ENCODE data around the gene SMYD3.

Gene SMYD3

GRCh38 chr1:245802941-245803665 lies 704.0 kb downstream of the SMYD3 start:
- no peak for TF ChIP-seq ZNF274 (IDR thresholded peaks at IDR 0.05; ENCODE audit: low read depth, low read length)
- H3K4me3 ChIP-seq (ENCODE audit: low read length), result no peak overlapping the region

DNA sequence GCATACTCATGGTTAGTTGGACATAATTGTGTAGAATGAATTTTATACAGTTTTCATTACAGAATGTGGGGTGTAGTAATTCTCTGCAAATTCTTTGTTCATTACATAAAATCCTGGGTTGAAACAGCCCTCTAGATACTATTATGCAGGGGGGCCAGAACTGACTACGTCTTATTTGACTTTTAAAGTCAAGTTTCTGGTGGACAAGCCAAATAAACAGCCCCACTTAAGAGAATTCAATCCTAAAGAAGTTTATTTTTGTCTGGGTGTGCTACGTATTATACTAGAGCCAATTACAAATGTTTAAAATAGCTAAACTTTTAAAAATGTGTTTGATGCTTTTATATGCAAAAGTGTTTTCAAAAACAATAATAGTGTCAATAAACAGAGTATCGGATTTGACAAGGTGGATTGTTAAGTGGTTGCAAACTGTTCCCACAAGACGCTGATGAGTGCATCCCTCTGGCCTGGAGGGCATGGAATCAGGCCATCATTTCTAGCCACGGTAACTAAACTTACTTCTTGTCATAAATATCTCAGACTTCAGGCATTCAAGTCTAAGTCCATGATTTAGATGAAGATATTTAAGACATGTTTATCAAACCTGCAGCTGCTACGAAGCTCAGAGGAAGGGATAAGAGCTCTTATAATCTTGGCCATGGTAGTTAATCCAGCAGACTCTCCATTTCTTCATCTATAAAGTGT lies 706.0 kb downstream of the SMYD3 start:
- TF ChIP-seq ZNF274 (IDR thresholded peaks at IDR 0.05; ENCODE audit: low read depth, low read length), result no peak
- H3K4me3 ChIP-seq (ENCODE audit: low read length), result no peak overlapping the region

GRCh38 chr1:245798349-245798711 lies 708.7 kb downstream of the SMYD3 start:
- no peak overlapping the region for H3K4me3 ChIP-seq (ENCODE audit: low read length)
- no peak for TF ChIP-seq ZNF274 (IDR thresholded peaks at IDR 0.05; ENCODE audit: low read depth, low read length)

DNA sequence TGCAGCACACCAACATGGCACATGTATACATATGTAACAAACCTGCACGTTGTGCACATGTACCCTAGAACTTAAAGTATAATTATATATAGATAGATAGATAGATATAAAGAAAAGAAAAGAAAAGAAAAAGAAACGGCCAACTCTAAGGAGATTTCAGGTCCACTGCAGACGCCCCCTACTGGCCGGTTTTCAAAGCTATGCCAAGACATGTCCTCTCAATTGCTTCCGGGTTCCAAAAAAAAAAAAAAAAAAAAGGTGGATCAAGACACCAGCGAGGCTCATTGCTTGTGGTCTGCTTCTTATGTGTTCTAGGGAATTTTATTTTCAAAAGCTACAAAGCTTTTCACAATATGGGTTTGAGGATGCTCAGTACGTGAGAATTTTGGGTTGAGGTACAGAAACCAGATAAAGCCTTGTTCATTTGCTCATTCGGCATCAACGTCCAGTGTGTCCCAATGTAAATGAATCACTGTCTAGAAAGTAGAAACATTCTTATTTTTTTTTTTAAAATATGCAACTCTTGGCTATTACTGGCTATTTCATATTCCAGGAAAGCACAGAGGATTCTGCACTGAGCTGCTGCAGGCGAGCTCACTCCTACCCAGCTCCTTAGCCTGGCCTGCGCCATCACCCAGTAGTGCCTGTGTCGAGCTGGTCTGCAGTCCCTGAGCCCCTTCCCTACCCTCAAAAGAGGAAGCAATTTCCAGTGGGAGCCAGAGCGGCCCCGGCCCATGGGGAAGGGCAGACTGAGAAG lies 709.3 kb downstream of the SMYD3 start:
- TF ChIP-seq ZNF274 (IDR thresholded peaks at IDR 0.05; ENCODE audit: low read depth, low read length), result no peak

DNA sequence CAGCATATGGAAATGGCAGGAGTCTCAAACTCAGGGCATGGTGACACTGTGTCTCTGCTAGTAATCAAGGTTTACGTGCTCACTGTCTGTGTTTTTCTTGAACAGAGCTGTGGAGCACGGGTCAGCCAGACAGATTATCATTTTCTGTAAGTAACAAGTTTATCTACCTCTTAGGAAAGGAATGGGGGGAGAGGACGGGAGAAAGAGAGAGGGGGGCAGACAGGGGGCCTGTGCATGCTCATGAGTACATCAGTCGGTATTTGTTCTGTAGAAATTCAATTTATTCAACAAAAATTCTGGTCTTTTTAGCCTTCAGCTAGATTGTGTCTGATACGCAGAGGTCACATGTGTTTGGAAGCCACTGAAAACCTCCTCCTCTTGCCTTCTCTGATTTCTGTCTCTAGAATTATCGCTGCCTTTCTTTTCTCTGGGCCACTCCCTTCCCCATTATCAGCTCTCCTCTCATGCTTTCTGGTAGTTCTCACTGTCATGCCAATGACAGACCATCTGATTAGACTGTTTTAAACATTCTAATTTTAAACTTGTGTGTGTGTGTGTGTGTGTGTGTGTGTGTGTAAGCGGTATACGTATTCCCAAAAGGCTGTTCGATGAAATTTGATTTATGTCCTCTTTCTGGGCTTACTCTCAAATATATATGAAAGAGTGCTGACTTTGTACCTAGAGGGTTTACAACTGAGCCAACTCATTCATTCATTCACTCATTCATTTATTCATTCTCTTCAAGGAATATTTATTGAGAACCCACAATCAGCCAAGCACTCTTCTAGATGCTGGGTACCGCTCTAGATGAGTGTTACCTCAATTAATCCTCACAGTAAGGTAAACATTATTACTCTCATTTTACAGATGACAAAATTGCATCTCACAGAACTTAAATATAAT lies 715.4 kb downstream of the SMYD3 start:
- TF ChIP-seq ZNF274 (IDR thresholded peaks at IDR 0.05; ENCODE audit: low read depth, low read length), result no peak
- H3K4me3 ChIP-seq (ENCODE audit: low read length), result no peak overlapping the region

More for the DNA sequence above, 709.3 kb downstream of the SMYD3 start:
- no peak overlapping the region for H3K4me3 ChIP-seq (ENCODE audit: low read length)

DNA sequence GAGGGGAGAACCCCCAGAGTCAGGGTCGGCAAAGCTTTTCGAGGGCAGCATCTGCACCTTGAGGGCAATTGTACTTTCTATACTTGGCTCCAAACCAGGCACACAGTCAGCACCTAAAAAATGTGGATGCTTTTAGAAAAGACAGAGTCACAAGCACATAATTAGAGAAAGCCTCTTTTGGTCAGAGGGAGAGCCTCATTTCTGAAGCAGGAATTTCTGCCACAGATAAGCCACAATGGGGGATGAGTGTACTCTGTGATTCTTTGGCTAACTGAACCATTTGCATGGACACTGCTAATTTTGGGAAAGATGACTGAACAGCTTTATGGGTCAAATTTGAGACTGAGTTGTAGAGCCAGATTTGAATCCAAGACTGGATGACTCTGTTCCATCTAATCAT lies 716.6 kb downstream of the SMYD3 start:
- TF ChIP-seq ZNF274 (IDR thresholded peaks at IDR 0.05; ENCODE audit: low read depth, low read length), result no peak
- H3K4me3 ChIP-seq (ENCODE audit: low read length), result no peak overlapping the region

DNA sequence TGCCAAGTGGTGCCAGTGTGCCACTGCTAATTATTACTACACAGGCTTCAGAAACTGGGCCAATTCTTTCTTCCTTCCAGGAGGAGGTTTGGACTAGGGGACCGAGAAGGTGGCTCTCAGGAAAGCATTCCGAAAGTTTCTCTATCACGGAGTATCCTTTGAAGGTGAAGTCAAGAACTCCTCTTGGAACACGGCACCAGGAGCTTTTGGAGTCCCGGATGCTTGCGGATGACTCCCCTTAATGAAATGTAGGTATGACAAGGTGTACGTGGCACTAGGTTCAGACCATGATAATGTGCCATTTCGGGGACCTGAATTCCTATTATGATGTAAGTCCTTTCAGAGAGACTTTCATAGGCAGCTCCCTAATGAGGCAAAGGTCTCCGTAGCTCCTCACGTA lies 718.2 kb downstream of the SMYD3 start:
- H3K4me3 ChIP-seq (ENCODE audit: low read length), result no peak overlapping the region
- TF ChIP-seq ZNF274 (IDR thresholded peaks at IDR 0.05; ENCODE audit: low read depth, low read length), result no peak

GRCh38 chr1:245788269-245788668 lies 718.8 kb downstream of the SMYD3 start:
- H3K4me3 ChIP-seq (ENCODE audit: low read length), result no peak overlapping the region
- no peak for TF ChIP-seq ZNF274 (IDR thresholded peaks at IDR 0.05; ENCODE audit: low read depth, low read length)

DNA sequence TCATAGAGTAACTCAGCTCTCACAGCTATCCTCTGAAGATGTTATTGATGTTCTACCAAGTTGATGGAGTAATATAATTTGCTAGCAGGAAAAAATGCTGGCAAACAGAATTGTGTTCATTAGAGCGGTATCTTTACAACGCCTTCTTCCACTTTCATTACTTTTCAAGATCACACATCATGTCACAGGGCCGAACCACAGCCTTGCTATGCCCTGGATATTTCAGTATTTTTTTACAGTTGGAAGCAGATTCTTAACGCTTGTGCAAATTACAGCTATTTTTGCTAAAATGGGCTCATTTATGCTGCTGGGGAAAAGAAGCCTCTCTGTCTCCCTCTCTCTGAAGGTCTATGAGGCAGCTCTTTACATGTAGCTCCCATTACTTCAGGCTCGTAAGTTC lies 720.1 kb downstream of the SMYD3 start:
- H3K4me3 ChIP-seq (ENCODE audit: low read length), result no peak overlapping the region
- TF ChIP-seq ZNF274 (IDR thresholded peaks at IDR 0.05; ENCODE audit: low read depth, low read length), result no peak

DNA sequence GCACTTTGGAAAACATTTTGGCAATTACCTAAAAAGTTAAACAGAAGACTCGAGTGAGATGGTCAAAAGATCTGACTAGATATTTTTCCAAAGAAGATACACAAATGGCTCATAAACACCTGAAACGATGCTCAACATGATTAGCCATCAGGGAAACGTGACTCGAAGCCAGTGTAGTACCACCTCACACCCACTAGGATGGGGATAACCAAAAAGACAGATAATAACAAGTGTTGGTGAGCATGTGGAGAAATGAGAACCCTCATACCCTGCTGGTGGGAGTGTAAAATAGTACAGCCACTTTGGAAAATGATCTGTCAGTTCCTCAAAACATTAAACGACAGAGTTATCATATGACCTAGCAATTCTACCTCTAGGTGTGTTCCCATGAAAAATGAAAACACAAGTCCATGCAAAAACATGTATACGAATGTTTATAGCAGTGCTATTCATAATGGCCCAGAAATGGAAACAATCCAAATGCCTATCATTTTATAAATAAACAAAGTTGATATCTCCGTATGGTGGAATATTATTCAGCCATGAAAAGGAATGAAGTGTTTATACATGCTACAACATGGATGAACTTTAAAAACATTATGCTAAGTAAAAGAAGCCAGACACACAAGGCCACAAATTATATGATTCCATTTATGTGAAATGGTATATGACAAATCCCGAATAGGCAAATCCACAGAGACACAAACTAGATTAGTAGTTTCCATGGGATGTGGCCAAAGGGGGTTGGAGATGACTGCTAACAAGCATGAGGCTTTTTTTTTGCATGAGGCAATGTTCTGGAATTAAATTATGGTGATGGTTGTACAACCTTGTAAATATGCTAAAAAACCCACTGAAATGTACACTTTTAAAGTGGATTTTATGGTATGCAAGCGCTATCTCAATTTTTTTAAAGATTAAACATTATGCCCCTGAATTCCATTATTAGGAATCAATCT lies 727.0 kb downstream of the SMYD3 start:
- H3K4me3 ChIP-seq (ENCODE audit: low read length), result no peak overlapping the region
- TF ChIP-seq ZNF274 (IDR thresholded peaks at IDR 0.05; ENCODE audit: low read depth, low read length), result no peak

GRCh38 chr1:245777752-245778151 lies 729.3 kb downstream of the SMYD3 start:
- no peak overlapping the region for H3K4me3 ChIP-seq (ENCODE audit: low read length)
- no peak for TF ChIP-seq ZNF274 (IDR thresholded peaks at IDR 0.05; ENCODE audit: low read depth, low read length)

DNA sequence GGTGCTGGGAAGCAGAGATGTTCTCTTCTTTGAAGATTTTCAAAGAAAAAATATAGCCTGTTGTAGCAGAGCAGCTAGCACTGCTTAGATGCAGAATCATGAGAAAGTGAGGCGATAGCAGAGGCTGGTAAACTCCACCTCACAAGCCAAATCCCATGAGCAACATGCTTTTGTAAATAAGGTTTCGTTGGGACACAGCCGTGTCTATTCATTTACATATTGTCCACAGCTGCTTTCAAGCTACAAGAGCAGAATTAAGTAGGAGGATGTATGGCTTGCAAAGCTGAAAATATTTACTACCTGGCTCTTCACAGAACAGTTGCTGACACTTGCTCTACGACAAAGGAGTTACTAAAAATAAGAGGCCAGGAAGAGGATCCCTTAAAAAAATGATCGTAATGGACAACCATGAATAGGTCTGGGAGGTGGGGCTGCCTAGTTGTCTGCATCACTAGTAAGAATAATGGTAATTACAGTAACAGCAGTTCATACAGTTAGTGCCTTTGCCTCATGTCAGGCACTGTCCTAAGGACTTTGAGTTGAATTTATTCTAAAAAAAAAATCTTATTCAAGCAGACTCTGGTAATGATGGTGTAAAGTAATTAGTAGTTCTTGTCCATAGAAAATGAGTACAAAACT lies 730.3 kb downstream of the SMYD3 start:
- no peak for TF ChIP-seq ZNF274 (IDR thresholded peaks at IDR 0.05; ENCODE audit: low read depth, low read length)

More for the DNA sequence above, 730.3 kb downstream of the SMYD3 start:
- no peak overlapping the region for H3K4me3 ChIP-seq (ENCODE audit: low read length)
